Fibroblast of skin of left biceps (primary cell): ENCODE results near the gene CLDN6.

Source experiments
- DNase-seq, 2 experiments: peaks; one replicate each; pipeline ENCODE4 v3.0.0-alpha.2; 2013; ENCODE audit warnings: low read depth in 2 of 2

Gene CLDN6

DNA sequence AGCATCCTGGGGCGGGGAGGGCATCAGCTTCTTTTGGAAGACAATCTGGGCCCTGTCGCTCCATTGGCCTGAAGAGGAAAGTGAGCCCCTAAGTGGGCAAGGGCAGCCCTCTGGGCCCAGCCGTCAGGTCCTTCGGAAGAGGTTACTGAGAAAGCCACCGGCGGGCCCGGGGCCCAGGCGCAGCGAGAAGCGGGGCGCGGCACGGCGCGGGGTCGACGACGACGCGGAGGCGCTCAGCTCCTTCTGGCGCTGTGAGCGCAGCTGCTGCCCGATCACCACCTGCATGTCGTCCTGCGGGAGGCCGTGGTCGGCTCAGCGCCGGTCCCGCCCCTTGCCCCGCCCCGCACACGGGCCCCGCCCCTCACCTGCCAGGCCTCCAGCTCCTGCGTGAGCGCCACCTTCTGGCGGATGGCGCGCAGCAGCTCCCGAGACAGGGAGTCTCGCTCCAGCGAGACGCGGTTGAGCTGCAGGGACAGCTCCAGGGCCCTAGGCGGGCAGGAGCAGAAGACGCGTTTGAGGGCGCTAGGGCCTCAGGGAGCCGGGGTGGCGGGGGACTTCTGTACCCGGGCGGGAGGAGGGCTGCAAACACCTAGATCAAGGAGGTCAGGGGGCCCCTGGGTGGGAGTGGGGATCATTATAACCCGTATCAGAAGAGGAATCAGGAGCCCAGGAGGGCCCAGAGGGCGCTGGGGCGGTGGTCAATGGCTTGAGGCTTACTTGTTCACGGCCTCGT, 10.2 kb upstream of the CLDN6 start:
- DNase-seq = no peak

DNA sequence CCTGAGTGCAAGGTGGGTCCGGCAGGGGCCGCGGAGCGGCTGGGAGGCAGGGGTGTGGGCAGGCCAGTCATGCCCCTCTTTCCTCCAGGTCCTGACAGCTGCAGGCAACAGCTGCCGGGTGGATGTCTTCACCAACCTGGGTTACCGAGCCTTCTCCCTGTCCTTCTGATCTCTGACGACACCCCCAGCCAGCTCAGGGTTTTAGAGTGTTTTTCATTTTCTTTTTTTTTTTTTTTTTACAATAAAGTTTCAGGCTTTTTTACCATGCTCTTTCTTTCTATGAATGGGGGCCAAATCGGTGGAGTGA, 9.5 kb upstream of the CLDN6 start:
- DNase-seq = no peak

DNA sequence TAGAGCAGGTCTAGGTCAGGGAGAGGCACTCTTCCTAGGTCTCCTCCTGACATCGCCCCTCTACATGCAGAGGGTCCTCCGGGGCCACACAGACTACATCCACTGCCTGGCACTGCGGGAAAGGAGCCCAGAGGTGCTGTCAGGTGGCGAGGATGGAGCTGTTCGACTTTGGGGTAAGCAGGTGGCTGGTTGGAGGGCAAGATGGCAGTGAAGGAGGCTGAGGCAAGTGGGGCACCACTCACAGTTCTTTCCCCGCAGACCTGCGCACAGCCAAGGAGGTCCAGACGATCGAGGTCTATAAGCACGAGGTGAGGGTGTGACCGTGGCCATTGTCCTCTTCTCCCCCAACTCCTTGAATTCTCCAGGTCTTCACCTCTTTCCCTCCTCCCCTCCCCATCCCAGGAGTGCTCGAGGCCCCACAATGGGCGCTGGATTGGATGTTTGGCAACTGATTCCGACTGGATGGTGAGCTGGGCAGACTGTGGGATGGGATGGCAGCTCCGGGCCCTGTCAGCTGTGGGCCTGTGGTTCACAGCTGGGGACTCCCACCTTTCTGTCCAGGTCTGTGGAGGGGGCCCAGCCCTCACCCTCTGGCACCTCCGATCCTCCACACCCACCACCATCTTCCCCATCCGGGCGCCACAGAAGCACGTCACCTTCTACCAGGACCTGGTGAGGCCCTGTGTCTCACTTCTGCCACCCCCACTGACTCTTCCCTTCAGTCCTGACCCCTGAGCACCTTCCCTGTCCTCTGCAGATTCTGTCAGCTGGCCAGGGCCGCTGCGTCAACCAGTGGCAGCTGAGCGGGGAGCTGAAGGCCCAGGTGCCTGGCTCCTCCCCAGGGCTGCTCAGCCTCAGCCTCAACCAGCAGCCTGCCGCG, 8.9 kb upstream of the CLDN6 start:
- DNase-seq = no peak

DNA sequence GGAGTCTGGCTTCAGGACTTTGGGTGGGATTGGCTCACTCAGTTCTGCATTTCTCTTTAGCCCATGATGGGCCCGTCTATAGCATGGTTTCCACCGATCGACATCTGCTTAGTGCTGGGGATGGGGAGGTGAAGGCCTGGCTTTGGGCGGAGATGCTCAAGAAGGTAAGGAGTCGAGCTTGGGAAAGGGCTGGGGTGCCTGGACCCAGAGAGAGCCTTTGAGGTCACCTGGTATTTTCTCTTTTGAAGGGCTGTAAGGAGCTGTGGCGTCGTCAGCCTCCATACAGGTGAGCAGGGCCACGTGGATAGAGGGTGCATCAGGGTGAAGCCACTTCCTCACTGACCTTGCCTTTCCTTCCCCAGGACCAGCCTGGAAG, 8.0 kb upstream of the CLDN6 start:
- no peak for DNase-seq

DNA sequence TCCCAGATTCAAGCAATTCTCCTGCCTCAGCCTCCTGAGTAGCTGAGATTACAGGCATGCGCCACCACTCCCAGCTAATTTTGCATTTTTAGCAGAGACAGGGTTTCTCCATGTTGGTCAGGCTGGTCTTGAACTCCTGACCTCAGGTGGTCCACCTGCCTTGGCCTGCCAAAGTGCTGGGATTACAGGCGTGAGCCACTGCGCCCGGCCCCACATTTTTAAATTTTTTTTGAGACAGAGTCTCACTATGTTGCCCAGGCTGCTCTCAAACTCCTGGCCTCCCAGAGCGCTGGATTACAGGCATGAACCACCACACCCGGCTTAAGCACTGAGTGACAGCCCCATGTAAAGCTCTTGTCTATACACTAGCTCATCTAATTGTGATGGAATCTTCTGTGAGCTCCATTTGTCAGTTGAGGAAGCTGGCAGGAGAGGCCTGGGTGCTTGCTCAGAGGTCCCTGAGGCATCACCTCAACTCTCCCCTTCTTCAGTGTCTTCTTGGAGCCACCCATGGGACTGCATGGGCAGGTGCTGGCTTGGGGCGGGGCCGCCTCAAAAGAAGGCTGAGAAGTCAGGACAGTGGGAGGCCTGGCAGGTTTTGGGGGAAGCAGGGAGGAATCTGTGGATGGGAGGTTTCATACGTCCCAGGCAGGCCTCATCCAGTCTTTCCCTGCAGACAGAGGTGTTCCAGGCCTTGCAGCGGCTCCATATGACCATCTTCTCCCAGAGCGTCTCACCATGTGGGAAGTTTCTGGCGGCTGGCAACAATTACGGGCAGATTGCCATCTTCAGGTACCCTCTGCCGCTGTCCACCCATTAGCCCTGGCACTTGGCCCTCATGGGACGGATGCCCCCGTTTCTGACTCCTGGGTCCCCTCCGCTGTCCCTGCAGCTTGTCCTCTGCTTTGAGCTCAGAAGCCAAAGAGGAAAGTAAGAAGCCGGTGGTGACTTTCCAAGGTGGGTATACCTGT, 7.3 kb upstream of the CLDN6 start:
- DNase-seq = no peak

DNA sequence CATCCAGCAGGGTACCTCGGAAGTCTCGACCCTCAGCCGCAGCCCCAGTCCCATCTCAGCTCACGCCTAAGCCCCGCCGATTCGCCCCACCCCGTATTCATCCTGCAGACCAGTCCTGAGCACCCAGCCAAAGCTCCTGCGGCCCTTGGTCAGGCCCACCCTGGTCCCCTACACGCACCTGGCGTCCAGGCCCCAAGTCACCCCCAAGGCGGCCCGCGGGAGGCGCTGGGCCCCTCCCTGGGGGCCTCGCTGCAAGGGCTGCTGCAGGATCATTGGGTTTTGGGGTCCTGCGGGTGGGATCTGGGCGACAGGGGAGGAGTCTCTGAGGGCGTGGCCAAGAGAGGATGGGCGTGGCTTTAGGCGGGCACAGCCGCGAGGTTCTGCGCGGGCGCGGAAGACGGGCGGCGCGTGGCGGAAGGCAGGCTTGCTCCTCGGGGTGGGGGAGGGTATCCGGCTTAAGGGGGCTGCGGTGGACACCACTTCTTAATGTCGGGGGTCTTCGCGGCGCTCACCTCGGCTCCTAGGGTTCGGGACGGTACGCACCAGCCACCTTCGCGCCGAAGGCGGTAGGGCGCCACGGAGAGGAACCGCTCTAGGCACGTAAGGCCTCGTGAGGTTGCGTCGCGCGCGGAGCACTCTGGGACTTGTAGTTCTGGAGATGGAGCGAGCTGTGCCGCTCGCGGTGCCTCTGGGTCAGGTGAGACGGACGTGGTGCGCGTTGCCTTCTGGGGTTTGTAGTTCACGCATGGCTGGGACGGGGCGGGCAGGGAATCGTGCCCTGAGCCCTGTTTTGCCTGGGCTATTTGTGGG, 5.9 kb upstream of the CLDN6 start, which contains the start of the genes HCFC1R1 and THOC6:
Gene HCFC1R1 (minus strand): TSS at position 274 of the 810 bp plus-strand sequence. CDS start 1 bp downstream, at position 273.
Gene THOC6 (plus strand): TSS at position 367 of the 810 bp plus-strand sequence. CDS start 292 bp downstream, at position 659.
- DNase-seq = peak; percentile 91 to 92

DNA sequence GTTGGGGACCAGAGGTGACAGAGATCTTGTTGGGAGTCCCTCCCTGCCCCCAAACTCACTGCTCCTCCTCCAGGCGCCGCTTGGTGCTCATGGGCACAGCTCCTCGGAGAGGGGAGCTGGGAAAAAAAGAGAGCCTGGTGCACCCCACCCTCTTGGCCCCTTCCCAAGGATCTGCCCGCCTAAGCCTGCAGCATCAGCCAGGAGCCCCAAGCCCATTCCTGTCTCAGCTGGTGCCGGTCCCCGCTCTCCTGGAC, 5.4 kb upstream of the CLDN6 start:
- DNase-seq = no peak

DNA sequence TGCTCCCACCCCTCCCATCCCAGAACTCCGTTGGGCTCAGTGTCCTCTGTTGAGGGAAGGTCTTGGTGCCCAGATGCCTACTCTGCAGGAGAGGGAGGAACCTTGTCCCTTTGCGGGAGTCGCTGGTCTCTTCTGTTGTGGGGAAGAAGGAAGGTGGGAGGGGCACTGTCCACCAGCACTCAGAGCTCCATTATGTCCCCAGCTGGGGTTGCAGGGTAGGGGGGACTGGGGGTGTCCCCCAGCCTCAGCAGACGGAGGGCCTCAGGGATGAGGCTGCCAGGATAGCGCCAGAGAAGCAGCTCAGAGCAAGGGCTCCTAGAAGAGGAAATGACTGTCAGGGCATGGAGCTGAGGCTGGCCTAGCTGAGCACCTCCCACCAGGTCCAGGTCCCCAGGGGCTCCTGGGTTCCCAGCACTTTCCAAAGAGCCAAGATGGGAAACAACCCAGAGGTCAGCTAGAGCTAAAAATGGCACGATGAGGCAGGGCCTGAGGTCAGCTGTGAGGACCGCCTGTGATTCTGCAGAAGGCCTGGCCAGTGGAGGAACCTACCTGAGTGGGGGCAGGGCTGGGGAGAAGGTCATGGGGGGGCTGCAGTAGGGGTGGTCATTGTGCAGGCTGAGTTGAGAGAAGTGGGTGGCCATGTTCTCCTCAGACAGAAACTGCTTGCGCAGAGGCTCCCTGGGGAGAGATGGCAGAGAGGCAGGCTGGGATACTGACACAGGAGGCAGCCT, 4.9 kb upstream of the CLDN6 start:
- no peak for DNase-seq

DNA sequence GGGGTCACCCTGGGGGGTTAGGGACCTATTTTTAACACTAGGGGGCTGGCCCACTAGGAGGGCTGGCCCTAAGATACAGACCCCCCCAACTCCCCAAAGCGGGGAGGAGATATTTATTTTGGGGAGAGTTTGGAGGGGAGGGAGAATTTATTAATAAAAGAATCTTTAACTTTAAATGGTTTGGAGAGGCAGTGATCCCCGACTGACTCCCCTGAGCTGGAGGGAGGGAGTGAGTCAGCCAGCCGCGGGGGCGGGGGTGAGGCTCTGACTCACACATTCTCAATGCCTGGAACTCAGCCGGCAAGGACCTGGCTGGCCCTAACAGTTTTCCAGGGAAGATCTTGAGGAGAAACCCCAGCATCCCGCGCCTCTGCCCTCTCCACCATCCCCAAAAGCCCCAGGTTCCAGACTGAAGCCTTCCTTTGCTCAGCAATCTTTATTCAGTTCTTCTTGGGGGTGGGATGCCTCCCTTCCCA, 4.3 kb upstream of the CLDN6 start:
- peak; percentile 91 to 93 for DNase-seq

DNA sequence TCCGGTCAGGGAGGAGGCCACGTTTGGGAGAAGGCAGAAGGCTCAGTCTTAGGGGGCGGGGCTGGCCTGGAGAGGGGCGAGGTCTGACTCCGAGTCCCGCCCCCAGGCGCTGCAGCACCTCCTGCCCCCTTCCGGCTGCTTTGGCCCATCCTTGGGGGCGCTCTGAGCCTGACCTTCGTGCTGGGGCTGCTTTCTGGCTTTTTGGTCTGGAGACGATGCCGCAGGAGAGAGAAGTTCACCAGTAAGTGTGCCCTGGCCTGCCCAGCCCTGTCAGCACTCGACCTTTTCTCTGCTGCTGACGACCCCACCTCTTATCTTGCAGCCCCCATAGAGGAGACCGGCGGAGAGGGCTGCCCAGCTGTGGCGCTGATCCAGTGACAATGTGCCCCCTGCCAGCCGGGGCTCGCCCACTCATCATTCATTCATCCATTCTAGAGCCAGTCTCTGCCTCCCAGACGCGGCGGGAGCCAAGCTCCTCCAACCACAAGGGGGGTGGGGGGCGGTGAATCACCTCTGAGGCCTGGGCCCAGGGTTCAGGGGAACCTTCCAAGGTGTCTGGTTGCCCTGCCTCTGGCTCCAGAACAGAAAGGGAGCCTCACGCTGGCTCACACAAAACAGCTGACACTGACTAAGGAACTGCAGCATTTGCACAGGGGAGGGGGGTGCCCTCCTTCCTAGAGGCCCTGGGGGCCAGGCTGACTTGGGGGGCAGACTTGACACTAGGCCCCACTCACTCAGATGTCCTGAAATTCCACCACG, 3.6 kb upstream of the CLDN6 start:
- peak; percentile 86 to 87 for DNase-seq

DNA sequence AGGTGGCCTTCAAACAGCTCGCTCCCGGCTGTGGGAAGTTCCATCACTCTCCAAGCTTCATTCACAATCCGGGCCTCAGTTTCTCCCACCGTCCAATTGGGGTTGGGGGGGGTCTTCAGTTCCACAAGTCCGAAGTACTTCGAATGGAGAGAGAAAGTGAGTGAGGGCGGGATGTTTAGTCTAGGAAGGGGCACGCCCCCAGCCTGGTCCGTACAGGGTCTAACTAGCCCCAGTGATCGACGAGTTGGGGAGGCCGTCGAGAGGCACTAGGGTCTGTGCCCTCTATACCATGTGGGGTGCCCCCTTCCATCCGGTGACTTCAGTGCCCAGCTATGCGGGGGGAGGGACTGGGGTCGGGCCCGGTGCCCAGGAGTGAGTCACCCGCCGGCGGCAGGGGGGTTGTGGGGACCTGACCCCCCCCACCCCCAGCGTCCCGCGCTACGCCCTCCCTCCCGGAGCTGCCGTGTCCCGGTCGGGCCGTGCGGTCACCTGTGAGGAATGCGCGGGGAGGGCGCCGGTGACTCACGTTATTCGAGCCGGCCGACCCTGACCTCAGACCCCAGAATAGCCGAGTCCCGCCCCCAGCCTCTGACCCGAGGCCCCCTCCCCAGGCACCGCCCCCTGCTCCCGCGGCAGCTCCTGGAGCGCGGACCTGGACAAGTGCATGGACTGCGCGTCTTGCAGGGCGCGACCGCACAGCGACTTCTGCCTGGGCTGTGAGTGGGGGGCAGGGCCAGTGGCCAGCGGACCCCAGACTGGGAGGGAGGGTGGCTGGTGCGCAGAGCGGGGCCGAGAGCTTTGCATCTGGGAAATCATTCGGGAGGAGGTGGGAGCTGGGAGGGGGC, 2.8 kb upstream of the CLDN6 start:
- DNase-seq = peak; percentile 59 to 69

DNA sequence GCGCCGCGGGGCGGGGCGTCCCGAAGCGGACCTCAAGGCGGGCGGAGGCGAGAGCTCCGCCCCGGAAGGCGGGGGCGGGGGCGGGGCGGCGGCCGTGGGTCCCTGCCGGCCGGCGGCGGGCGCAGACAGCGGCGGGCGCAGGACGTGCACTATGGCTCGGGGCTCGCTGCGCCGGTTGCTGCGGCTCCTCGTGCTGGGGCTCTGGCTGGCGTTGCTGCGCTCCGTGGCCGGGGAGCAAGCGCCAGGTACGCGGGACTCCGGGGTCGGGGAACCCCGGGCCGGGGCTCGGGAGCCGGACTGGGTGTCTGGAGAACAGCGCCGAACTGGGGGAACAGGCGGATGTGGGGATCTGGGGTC, 2.2 kb upstream of the CLDN6 start, which contains the start of gene TNFRSF12A:
Gene TNFRSF12A (plus strand): TSS at position 122 of the 357 bp plus-strand sequence. CDS start 30 bp downstream, at position 152.
- DNase-seq = no peak

DNA sequence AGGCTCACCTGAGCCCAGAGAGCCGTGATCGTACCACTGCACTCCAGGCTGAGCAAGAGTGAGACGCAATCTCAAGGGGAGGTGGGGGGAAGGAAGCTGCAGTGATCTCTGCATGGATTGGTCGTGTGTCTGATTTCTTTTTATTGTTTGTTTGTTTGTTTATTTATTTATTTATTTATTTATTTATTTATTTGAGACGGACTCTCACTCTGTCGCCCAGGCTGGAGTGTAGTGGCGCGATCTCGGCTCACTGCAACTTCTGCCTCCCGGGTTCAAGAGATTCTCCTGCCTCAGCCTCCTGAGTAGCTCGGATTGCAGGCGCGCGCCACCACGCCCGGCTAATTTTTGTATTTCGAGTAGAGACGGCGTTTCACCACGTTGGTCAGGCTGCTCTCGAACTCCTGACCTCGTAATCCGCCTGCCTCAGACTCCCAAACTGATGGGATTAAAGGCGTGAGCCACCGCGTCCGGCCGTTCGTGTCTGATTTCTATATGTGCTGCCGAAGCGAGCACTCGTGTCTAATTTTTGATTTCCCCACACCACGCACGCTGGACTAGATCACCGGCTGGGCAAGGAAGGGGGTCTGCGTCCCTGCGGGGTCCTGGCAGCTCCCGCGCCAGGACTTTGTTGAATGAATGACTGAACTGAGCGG, 1.7 kb upstream of the CLDN6 start:
- no peak for DNase-seq

DNA sequence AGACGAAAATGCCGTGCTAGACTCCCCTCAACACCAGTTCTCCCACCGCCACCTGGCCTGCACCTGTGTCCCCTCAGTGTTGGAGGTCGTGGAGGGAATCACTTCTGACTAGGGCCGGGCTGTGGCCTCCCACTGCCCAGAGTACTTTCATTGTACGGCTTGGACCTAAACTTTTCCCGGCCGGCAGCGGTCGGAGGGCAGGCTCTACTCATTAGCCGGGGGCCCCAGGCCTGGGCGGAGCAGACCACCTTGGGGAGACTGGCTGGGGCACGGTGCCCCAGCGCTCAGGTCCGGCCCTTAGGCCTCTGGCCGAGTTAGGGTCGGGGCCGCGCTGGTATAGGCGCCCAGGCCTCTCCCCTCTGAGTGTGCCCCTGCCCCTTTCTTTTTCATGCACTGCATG, 639 bp downstream of the CLDN6 start:
- DNase-seq = no peak

DNA sequence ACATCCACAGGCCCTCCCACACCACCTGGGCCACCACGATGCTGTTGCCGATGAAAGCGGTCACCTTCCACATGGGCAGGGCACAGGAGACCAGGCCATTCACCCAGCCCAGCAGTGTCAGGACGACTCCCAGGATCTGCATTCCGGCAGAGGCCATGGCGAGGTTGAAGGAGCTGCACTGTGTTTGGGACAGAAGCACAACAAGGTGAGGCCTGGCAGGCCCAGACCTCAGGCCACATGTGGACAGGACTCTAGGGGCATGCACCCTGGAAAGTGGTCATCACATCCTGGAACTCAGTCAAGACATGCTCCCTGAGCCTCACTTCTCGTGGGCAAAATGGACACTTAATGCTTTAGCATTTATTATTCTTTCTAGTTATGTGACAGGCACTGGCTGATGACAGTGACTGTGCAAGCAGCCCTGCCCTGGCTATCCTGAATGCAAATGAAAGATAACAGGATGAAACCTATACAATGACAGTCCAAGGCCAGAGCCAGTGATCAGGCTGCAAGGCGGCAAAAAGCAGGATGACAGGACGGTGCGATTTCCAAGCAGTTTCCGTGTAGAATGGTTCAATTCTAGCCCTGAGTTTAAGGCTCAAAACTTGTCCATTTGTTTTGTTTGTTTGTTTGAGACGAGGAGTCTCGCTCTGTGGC, 2.0 kb downstream of the CLDN6 start:
- no peak for DNase-seq

DNA sequence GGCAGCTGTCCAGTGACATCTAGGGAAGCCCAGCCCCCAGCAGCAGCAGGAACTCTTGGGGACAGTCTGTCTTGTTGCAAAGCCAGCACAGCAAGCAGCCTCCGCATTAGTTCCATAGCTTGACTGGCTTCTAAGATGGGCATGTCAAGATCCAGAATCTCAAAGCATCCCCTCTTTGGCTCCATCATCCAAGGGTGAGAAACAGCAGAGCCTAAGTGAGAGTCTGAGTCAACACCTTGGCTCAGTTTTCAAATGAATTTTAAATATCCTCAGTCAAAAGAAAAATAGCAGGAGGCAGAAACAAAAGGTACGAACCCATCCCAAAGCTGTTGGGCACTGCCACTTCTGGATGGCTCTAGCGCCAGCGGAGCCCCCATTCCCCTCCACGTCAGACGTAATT, 3.0 kb downstream of the CLDN6 start:
- no peak for DNase-seq

DNA sequence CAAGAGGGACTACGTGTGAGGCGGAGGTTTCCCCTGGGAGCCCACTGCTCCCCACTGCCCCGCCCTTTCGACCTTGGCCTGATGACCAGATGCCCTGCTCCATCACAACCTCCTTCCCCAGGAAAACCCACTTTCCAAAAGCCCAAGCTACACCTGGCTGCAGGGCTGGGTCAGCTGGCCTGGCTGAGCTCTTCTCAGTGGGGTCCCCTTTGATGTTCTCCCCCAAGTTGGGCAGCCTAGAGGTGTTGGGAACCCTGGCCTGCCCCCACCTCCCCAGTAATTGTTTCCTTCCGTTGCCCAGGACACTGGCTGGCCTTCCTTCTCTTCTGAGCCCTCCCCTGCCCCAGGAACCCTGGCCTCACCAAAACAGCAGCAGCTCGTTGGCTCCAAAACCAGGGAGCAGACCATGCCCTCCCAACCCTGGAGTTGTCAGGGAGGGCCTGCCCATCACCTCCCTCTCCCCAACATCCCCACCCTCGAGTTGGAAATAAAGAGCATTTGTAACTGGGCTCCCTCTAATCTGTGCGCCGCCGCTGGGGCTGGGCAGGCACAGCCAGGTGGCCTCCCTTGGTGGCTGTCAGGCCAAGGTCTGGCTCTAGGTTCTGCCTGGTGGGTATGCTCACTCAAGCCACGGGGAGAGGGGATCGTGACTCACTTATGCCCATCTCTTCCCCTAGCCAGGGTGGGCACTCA, 3.8 kb downstream of the CLDN6 start:
- no peak for DNase-seq
